ENCODE results near the gene ERN1. TPM values are rescaled to one million over a fixed set of nuclear protein-coding genes. Genes with fewer than 3 reads are reported as not detected.

The ERN1 gene
- total and polyA plus RNA-seq, 4 donors: 8.3 to 34.2 (median 19.4) TPM

DNA sequence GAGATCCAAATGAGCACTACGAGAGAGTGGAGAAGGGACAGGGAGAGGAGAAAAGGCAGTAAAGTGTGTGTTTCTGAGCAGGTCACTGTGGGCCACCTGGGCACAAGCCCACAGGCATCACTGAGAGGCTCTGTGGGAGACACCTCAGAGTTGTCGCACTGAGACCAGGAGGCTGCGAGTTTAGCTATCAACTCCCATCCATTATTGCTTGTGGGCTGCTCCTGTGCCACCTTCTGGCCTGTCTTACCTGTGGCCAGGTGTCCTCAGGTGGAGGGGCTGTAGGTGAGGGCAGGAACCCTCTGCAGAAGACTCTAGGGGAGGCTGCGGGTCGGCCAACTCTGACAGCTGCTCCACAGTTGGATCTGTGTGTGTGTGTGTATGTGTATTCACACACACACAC lies 134.3 kb downstream of the ERN1 start:
- peaks cover 0 to 4% (median 0%) of the 10 kb centered on the region in 3 donors for H3K27me3 ChIP-seq (ENCODE audit: control insufficient read depth in 3 of 3, insufficient read depth in 3 of 3, low read length in 2 of 3)
- no peaks in the 10 kb centered on the region for H3K36me3 ChIP-seq (ENCODE audit: control insufficient read depth in 4 of 4, insufficient read depth in 4 of 4, low read length in 4 of 4)
- TF ChIP-seq, protein P1, sequence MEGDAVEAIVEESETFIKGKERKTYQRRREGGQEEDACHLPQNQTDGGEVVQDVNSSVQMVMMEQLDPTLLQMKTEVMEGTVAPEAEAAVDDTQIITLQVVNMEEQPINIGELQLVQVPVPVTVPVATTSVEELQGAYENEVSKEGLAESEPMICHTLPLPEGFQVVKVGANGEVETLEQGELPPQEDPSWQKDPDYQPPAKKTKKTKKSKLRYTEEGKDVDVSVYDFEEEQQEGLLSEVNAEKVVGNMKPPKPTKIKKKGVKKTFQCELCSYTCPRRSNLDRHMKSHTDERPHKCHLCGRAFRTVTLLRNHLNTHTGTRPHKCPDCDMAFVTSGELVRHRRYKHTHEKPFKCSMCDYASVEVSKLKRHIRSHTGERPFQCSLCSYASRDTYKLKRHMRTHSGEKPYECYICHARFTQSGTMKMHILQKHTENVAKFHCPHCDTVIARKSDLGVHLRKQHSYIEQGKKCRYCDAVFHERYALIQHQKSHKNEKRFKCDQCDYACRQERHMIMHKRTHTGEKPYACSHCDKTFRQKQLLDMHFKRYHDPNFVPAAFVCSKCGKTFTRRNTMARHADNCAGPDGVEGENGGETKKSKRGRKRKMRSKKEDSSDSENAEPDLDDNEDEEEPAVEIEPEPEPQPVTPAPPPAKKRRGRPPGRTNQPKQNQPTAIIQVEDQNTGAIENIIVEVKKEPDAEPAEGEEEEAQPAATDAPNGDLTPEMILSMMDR (IDR thresholded peaks at IDR 0.05; ENCODE audit: control extremely low read depth, extremely low read depth): no peak
- WGBS, 2 donors: 92 to 97% methylated on average over 5 of the region's 5 CpGs
- no peak overlapping the region for H3K9ac ChIP-seq (ENCODE audit: insufficient read depth in 1 of 2, low read length in 2 of 2)
- no peak for ATAC-seq (ENCODE audit: insufficient read depth, low FRiP score)
- no peak overlapping the region for H3K27ac ChIP-seq (ENCODE audit: low read depth in 1 of 2, low read length in 1 of 2)
- H3K4me1 ChIP-seq (ENCODE audit: control insufficient read depth in 5 of 5, insufficient read depth in 5 of 5, low read length in 5 of 5): peaks cover 0 to 22% (median 13%) of the 10 kb centered on the region in 5 donors
- H3K4me3 ChIP-seq: no peak overlapping the region
- H3K9me3 ChIP-seq (ENCODE audit: control insufficient read depth in 4 of 4, insufficient read depth in 3 of 4, low read length in 3 of 4): no peaks in the 10 kb centered on the region
- DNase-seq: no peak

DNA sequence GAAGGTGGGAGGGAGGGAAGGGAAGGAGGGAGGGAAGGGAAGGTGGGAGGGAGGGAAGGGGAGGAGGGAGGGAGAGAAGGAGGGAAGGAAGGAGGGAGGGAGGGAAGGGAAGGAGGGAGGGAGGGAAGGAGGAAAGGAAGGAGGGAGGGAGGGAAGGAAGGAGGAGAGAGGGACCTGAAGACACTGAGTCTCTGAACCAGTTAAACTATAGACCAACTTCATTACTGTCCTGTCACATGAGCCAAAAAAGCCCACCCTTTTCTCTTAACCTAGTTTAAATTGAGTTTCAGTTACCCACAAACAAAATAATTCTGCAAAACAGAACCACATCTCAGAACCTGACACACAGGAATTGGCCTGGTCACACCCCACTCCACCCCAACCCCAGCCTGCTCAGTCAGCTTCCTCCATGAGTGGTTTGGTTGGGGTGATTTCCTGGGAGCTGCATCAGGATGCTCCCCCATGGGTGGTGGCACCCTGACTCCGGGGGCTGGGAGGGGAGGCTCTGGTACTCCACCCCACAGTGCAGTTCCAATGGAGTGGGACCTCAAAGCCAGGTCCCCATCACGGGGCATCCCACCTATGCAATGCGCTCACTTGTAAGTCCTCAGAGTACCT lies 136.5 kb downstream of the ERN1 start:
- DNase-seq: no peak
- no peaks in the 10 kb centered on the region for H3K9me3 ChIP-seq (ENCODE audit: control insufficient read depth in 4 of 4, insufficient read depth in 3 of 4, low read length in 3 of 4)
- H3K4me3 ChIP-seq: no peak overlapping the region
- H3K4me1 ChIP-seq (ENCODE audit: control insufficient read depth in 5 of 5, insufficient read depth in 5 of 5, low read length in 5 of 5): peaks cover 0 to 30% (median 13%) of the 10 kb centered on the region in 5 donors
- H3K27me3 ChIP-seq (ENCODE audit: control insufficient read depth in 3 of 3, insufficient read depth in 3 of 3, low read length in 2 of 3): peaks cover 0 to 4% (median 0%) of the 10 kb centered on the region in 3 donors
- H3K36me3 ChIP-seq (ENCODE audit: control insufficient read depth in 4 of 4, insufficient read depth in 4 of 4, low read length in 4 of 4): no peaks in the 10 kb centered on the region
- WGBS, 2 donors: 85 to 96% methylated on average over 3 of the region's 3 CpGs
- no peak overlapping the region for H3K9ac ChIP-seq (ENCODE audit: insufficient read depth in 1 of 2, low read length in 2 of 2)
- no peak overlapping the region for H3K27ac ChIP-seq (ENCODE audit: low read depth in 1 of 2, low read length in 1 of 2)
- TF ChIP-seq, protein P1 (IDR thresholded peaks at IDR 0.05; ENCODE audit: control extremely low read depth, extremely low read depth): no peak
- no peak for ATAC-seq (ENCODE audit: insufficient read depth, low FRiP score)

DNA sequence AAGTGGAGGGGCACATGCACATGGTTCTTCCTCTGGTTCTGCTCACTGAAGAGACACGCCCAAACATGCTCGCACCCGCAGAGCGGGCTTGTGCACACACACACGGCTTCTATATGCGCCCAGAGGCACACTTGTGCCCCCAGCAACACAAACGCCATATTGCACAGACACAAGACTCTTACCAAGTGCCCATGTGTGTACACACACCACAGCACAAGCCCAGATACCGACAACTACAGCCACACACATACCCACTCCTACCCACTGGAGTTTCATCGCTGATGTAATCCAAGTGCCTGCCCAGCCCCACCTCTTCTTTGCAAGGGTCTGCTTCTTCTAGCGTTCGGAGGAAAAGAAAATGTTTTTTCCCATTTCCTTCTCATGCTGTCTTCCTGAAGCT lies 138.3 kb downstream of the ERN1 start:
- Histone ChIP-seq H3K9ac (ENCODE audit: insufficient read depth in 1 of 2, low read length in 2 of 2) (no peak overlapping the region), H3K9me3 (ENCODE audit: control insufficient read depth in 4 of 4, insufficient read depth in 3 of 4, low read length in 3 of 4) (no peaks in the 10 kb centered on the region), H3K4me1 (ENCODE audit: control insufficient read depth in 5 of 5, insufficient read depth in 5 of 5, low read length in 5 of 5) (peaks cover 0 to 35% (median 10%) of the 10 kb centered on the region in 5 donors), H3K27me3 (ENCODE audit: control insufficient read depth in 3 of 3, insufficient read depth in 3 of 3, low read length in 2 of 3) (peaks cover 0 to 4% (median 0%) of the 10 kb centered on the region in 3 donors), H3K4me3 (no peak overlapping the region), H3K27ac (ENCODE audit: low read depth in 1 of 2, low read length in 1 of 2) (no peak overlapping the region), H3K36me3 (ENCODE audit: control insufficient read depth in 4 of 4, insufficient read depth in 4 of 4, low read length in 4 of 4) (no peaks in the 10 kb centered on the region)
- ATAC-seq (ENCODE audit: insufficient read depth, low FRiP score) (no peak), DNase-seq (no peak)
- 83 to 90% methylated on average over 11 of the region's 11 CpGs for WGBS, 2 donors
- TF ChIP-seq, protein P1 (IDR thresholded peaks at IDR 0.05; ENCODE audit: control extremely low read depth, extremely low read depth): no peak
